Peyer's patch (tissue), 4 donors: ENCODE measurements around the gene BAIAP2L2. TPM values are rescaled to one million over a fixed set of nuclear protein-coding genes. Genes with fewer than 3 reads are reported as not detected.

Experiments
- DNase-seq, 3 donors: peaks; one replicate each; pipeline ENCODE4 v3.0.0-alpha.2; 2017 to 2019
- H3K27ac ChIP-seq, 4 donors: fragments of 200-600 bp; sonication (generic); one replicate each; pipeline ENCODE4 v1.5.1; 2016 to 2019
- H3K27me3 ChIP-seq, 2 donors: fragments of 200-600 bp; sonication (generic); one replicate each; pipeline ENCODE4 v1.5.1; 2019
- H3K36me3 ChIP-seq, 3 donors: fragments of 200-600 bp; sonication (generic); one replicate each; pipeline ENCODE4 v1.5.1; 2016 to 2019
- H3K4me1 ChIP-seq, 4 donors: fragments of 200-600 bp; sonication (generic); one replicate each; pipeline ENCODE4 v1.5.1; 2016 to 2019
- H3K4me3 ChIP-seq, 4 donors: fragments of 200-600 bp; sonication (generic); 1 replicate in 3 of 4; 2 replicates in 1 of 4; pipeline ENCODE4 v1.5.1; 2016 to 2019; ENCODE audit warnings: mild to moderate bottlenecking in 1 of 4
- H3K9me3 ChIP-seq, 4 donors: fragments of 200-600 bp; sonication (generic); one replicate each; pipeline ENCODE4 v1.5.1; 2016 to 2019; ENCODE audit warnings: mild to moderate bottlenecking in 1 of 4
- CTCF ChIP-seq, 6 experiments: fragments of 450-650 bp in 4 of 6; fragments of 200-600 bp in 2 of 6; sonication (generic) in 1 of 6; IDR thresholded peaks; one replicate each; pipeline ENCODE4 v1.5.1; 2017 to 2019; ENCODE audit warnings: antibody characterized with exemption in 6 of 6, mild to moderate bottlenecking in 3 of 6, moderate library complexity in 1 of 6
- POLR2A ChIP-seq, 2 donors: fragments of 450-650 bp; IDR thresholded peaks; one replicate each; pipeline ENCODE4 v1.5.1; 2017; ENCODE audit warnings: antibody characterized with exemption in 2 of 2, mild to moderate bottlenecking in 2 of 2, moderate library complexity in 2 of 2
- total RNA-seq, 4 donors: library from RNA; depleted of rRNA; stranded (reverse); fragments of >200 nt; gene quantifications; one replicate each; pipeline ENCODE4 v1.1.0, GENCODE V29; 2016

The BAIAP2L2 gene
- total RNA-seq, 4 donors from 2014 or later = 83.3 to 421 (median 306) TPM

DNA sequence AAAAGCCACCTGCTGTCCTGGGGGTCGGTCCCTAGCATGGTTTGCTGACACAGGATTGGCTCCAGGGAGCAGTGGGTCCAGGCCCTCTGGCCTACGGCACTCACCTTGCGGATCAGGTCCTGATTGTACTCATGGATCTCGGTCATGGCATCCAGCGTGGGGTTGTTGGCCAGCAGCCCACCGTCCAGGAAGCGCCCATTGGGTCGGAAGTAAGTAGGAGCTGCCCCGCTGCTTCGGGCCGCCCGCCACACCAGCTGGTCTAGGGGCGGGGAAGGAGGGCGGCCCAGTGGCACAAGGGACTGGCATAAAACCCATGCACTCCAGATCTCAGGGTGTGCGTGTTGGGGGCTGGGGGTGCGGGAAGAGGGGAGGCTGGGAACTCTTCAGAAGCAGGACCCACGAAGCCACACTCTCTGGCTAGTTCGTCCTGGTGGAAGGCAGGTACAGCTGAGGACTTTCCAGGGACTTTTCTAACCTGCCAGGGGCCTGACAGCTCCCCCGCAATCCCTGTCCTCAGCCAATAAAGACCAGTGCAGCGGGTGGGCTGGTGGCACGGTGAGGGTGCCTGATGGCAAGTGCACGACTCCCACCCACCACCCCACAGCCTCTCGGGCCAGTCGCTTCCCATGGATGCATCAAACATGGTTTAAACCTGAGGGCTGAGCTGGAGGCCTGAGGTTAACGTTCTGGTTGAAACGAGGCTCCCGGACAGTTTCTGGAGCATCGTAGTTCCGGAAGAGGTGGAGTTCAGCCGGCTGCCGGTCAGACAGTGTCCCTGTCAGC, 5.1 kb upstream of the BAIAP2L2 start:
- no peak for DNase-seq
- no peaks in the 10 kb centered on the region for H3K4me1 ChIP-seq
- no peaks in the 10 kb centered on the region for H3K27me3 ChIP-seq
- no peaks in the 10 kb centered on the region for H3K9me3 ChIP-seq
- TF ChIP-seq CTCF (IDR thresholded peaks at IDR 0.05) = no peak
- no peak for TF ChIP-seq POLR2A (IDR thresholded peaks at IDR 0.05)
- no peak overlapping the region for H3K4me3 ChIP-seq
- H3K36me3 ChIP-seq = peaks cover 0 to 11% (median 0%) of the 10 kb centered on the region in 3 donors
- no peak overlapping the region for H3K27ac ChIP-seq

GRCh38 chr22:38114484-38115398, 4.3 kb upstream of the BAIAP2L2 start:
- peaks cover 0 to under 1% (median 0%) of the 10 kb centered on the region in 4 donors for H3K4me1 ChIP-seq
- TF ChIP-seq CTCF (IDR thresholded peaks at IDR 0.05) = peak; percentile 60 to 91 (median 88)
- no peak for TF ChIP-seq POLR2A (IDR thresholded peaks at IDR 0.05)
- H3K4me3 ChIP-seq = no peak overlapping the region
- H3K27me3 ChIP-seq = no peaks in the 10 kb centered on the region
- DNase-seq = peak; percentile 71 to 91 (median 90)
- H3K36me3 ChIP-seq = peaks cover 0 to 11% (median 0%) of the 10 kb centered on the region in 3 donors
- H3K27ac ChIP-seq = no peak overlapping the region
- no peaks in the 10 kb centered on the region for H3K9me3 ChIP-seq

GRCh38 chr22:38112381-38112780, 1.9 kb upstream of the BAIAP2L2 start:
- Histone ChIP-seq H3K27me3 (no peaks in the 10 kb centered on the region), H3K4me3 (peak overlapping the region in 2 of 4 donors; percentile 69 to 73), H3K4me1 (peaks cover 0 to 24% (median 0%) of the 10 kb centered on the region in 4 donors), H3K36me3 (peaks cover 0 to 11% (median 0%) of the 10 kb centered on the region in 3 donors), H3K9me3 (no peaks in the 10 kb centered on the region), H3K27ac (peak overlapping the region in 3 of 4 donors; percentile 89 to 97 (median 96))
- DNase-seq = peak in 2 of 3 donors; percentile 62 to 79
- TF ChIP-seq CTCF (IDR thresholded peaks at IDR 0.05) (no peak), POLR2A (IDR thresholded peaks at IDR 0.05) (no peak)

GRCh38 chr22:38111925-38112355, 1.5 kb upstream of the BAIAP2L2 start:
- Histone ChIP-seq H3K9me3 (no peaks in the 10 kb centered on the region), H3K36me3 (peaks cover 0 to 11% (median 0%) of the 10 kb centered on the region in 3 donors), H3K27me3 (no peaks in the 10 kb centered on the region), H3K27ac (peak overlapping the region in 3 of 4 donors; percentile 89 to 97 (median 96)), H3K4me1 (peaks cover 0 to 26% (median 0%) of the 10 kb centered on the region in 4 donors), H3K4me3 (peak overlapping the region in 2 of 4 donors; percentile 69 to 73)
- no peak for TF ChIP-seq CTCF (IDR thresholded peaks at IDR 0.05)
- peak in 1 of 2 donors; percentile 7 for TF ChIP-seq POLR2A (IDR thresholded peaks at IDR 0.05)
- peak in 2 of 3 donors; percentile 64 to 78 for DNase-seq
